ENCODE measurements around the gene GTF3A.
"Not testable (repeated sequence)": the region's sequence is repeated elsewhere in the genome, so short reads cannot be mapped to it uniquely, and the experiment has no call there.

Gene GTF3A

GRCh38 chr13:27424246-27425157 is at the start of gene GTF3A:
Gene GTF3A, plus strand, starts transcription at chr13:27424619.
- DNase-seq, result peak; percentile 8 to 90 (median 76)

- peak in 36 of 58 donors; percentile 6 to 61 (median 28) for DNase-seq
Measured at GRCh38 chr13:27374650-27375049, 49.8 kb upstream of the GTF3A start.

GRCh38 chr13:27375686-27376326 is 48.6 kb upstream of the GTF3A start:
- DNase-seq, result peak in 11 of 58 donors; percentile 3 to 48 (median 14)

GRCh38 chr13:27379126-27379525 is 45.3 kb upstream of the GTF3A start:
- DNase-seq, result no peak

- DNase-seq, result peak in 38 of 58 donors; percentile 2 to 64 (median 18)
Measured at GRCh38 chr13:27379694-27380641, 44.5 kb upstream of the GTF3A start.

GRCh38 chr13:27381601-27382000 is 42.8 kb upstream of the GTF3A start:
- no peak for DNase-seq

GRCh38 chr13:27383104-27383921 is 41.1 kb upstream of the GTF3A start:
- no peak for DNase-seq

GRCh38 chr13:27384285-27384684 is 40.1 kb upstream of the GTF3A start:
- DNase-seq, result no peak

GRCh38 chr13:27388241-27388640 is 36.2 kb upstream of the GTF3A start:
- DNase-seq, result no peak

- no peak for DNase-seq
Measured at GRCh38 chr13:27389891-27390290, 34.5 kb upstream of the GTF3A start.

GRCh38 chr13:27391471-27391870 is 32.9 kb upstream of the GTF3A start:
- DNase-seq, result no peak

GRCh38 chr13:27393101-27393500 is 31.3 kb upstream of the GTF3A start:
- no peak for DNase-seq

GRCh38 chr13:27395007-27395510 is 29.4 kb upstream of the GTF3A start:
- DNase-seq, result no peak

GRCh38 chr13:27396252-27396846 is 28.1 kb upstream of the GTF3A start:
- no peak for DNase-seq

GRCh38 chr13:27398360-27398759 is 26.1 kb upstream of the GTF3A start:
- no peak for DNase-seq

- not testable (repeated sequence) for DNase-seq
Measured at GRCh38 chr13:27400405-27400804, 24.0 kb upstream of the GTF3A start.

- DNase-seq, result peak in 9 of 58 donors; percentile 4 to 16 (median 10)
Measured at GRCh38 chr13:27401210-27401609, 23.2 kb upstream of the GTF3A start.

- DNase-seq, result no peak
Measured at GRCh38 chr13:27403203-27403678, 21.2 kb upstream of the GTF3A start.

GRCh38 chr13:27403727-27404385 is 20.6 kb upstream of the GTF3A start:
- DNase-seq, result no peak
